Stimulated activated CD8-positive, alpha-beta memory T cell treated with anti-CD3 and anti-CD28 coated beads, Interleukin-15, amount 100 ng/mL, for 24 hours (primary cell): ENCODE data around the gene LAYN.

ENCODE experiments used
- DNase-seq: peaks from one replicate; pipeline ENCODE4 v3.0.0-alpha.2; 2020; ENCODE audit warnings: low read depth

LAYN gene

GRCh38 chr11:111562692-111563389, 22.3 kb downstream of the LAYN start:
- no peak for DNase-seq

- DNase-seq: no peak
Measured at GRCh38 chr11:111565114-111565720, 24.7 kb downstream of the LAYN start.

- DNase-seq: no peak
Measured at GRCh38 chr11:111566324-111566723, 25.8 kb downstream of the LAYN start.

GRCh38 chr11:111569476-111569875, 29.0 kb downstream of the LAYN start:
- no peak for DNase-seq

GRCh38 chr11:111570796-111571195, 30.3 kb downstream of the LAYN start:
- DNase-seq: no peak

GRCh38 chr11:111571829-111572501, 31.4 kb downstream of the LAYN start:
- DNase-seq: no peak

- DNase-seq: no peak
Measured at GRCh38 chr11:111572581-111572980, 32.1 kb downstream of the LAYN start.

GRCh38 chr11:111573821-111574249, 33.3 kb downstream of the LAYN start:
- no peak for DNase-seq

- DNase-seq: no peak
Measured at GRCh38 chr11:111574373-111575225, 34.1 kb downstream of the LAYN start.

- no peak for DNase-seq
Measured at GRCh38 chr11:111575740-111576139, 35.2 kb downstream of the LAYN start.

GRCh38 chr11:111577821-111578220, 37.3 kb downstream of the LAYN start:
- DNase-seq: no peak

- no peak for DNase-seq
Measured at GRCh38 chr11:111581341-111581740, 40.8 kb downstream of the LAYN start.

GRCh38 chr11:111582163-111582562, 41.6 kb downstream of the LAYN start:
- DNase-seq: no peak

- no peak for DNase-seq
Measured at GRCh38 chr11:111582881-111583280, 42.4 kb downstream of the LAYN start.

GRCh38 chr11:111585371-111585770, 44.9 kb downstream of the LAYN start:
- no peak for DNase-seq

GRCh38 chr11:111586388-111586831, 45.9 kb downstream of the LAYN start:
- no peak for DNase-seq

GRCh38 chr11:111589114-111589513, 48.6 kb downstream of the LAYN start:
- DNase-seq: no peak

GRCh38 chr11:111589886-111590499, 49.5 kb downstream of the LAYN start:
- DNase-seq: no peak

- no peak for DNase-seq
Measured at GRCh38 chr11:111591187-111591960, 50.9 kb downstream of the LAYN start.

- no peak for DNase-seq
Measured at GRCh38 chr11:111592491-111592890, 52.0 kb downstream of the LAYN start.

- DNase-seq: no peak
Measured at GRCh38 chr11:111596319-111596718, 55.8 kb downstream of the LAYN start.
